A673 (cell line): Measurements from ENCODE around the gene DDX31.

Experiments
- CTCF ChIP-seq: fragments of 300-800, 200-600 bp; sonication (generic); conservative IDR thresholded peaks from 2 replicates; pipeline ENCODE4 v1.5.1; 2017; ENCODE audit warnings: low read depth, mild to moderate bottlenecking, antibody characterized with exemption, low read length, moderate library complexity, mixed read lengths
- EZH2 ChIP-seq: fragments of 200-600 bp; sonication (generic); IDR thresholded peaks from 2 replicates; pipeline ENCODE4 v1.6.1; 2017; ENCODE audit warnings: borderline replicate concordance, low read depth, mild to moderate bottlenecking, mixed read lengths, antibody characterized with exemption, low read length; ENCODE audit not compliant: poor library complexity, severe bottlenecking

DNA sequence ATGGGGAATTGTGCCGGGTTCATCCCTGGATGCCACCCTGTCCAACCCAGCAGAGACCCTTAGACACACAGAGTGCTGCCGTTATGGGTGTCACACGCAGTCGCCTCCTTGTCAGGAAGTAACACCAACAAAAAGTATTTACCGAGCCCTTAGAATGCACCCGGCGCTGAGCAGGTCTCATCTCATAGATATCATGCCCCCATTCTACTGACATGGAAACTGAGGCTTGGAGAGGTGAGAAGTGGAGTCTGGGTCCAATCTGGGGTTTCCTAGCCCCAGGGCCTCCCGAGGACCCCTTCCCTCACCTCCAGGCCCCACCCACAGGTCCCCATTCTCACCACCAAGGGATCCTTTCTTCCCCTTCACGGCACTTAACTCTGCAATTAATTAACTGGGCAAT lies 124.2 kb downstream of the DDX31 start:
- TF ChIP-seq CTCF (no peak), EZH2 (no peak)
